H1 (cell line): ENCODE measurements around the gene ZFYVE16. TPM values are rescaled to one million over a fixed set of nuclear protein-coding genes. Genes with fewer than 3 reads are reported as not detected.

ENCODE experiments used
- CTCF ChIA-PET: fragments of 300-600 bp; sonication (Branson Sonifier 250); formaldehyde crosslinking; loops from one replicate; lab custom pipeline; 2021; ENCODE audit not compliant: partially characterized antibody; lab: Charles Lee
- POLR2A ChIA-PET: fragments of 300-600 bp; sonication (Branson Sonifier 250); formaldehyde crosslinking; loops from one replicate; lab custom pipeline; 2021; ENCODE audit warnings: inconsistent platforms; ENCODE audit not compliant: partially characterized antibody; lab: Charles Lee
- DNase-seq, 2 experiments: peaks; one replicate each; pipeline versions ENCODE4 v3.0.0 to v3.0.0-alpha.2; 2010 to 2022; ENCODE audit warnings: low spot score in 2 of 2, low read depth in 1 of 2, mixed read lengths in 1 of 2
- FAIRE-seq: peaks from 2 replicates; lab custom pipeline; 2011; peaks lifted over from hg19 to GRCh38; lab: Jason Lieb, UNC
- H2AFZ ChIP-seq: 2 replicates; pipeline ENCODE4 v1.8.1; 2012; ENCODE audit warnings: low read length, inconsistent platforms
- H2AK5ac ChIP-seq: 2 replicates; pipeline ENCODE4 v1.6.1; 2013; ENCODE audit warnings: low read depth, low read length
- H2BK120ac ChIP-seq: replicated peaks from 2 replicates; pipeline ENCODE3; 2013; ENCODE audit warnings: low read depth, low read length, inconsistent platforms
- H2BK12ac ChIP-seq: 2 replicates; pipeline ENCODE4 v1.6.1; 2013; ENCODE audit warnings: low read depth, low read length
- H2BK15ac ChIP-seq: 2 replicates; pipeline ENCODE4 v1.6.1; 2013; ENCODE audit warnings: low read length
- H2BK20ac ChIP-seq: 2 replicates; pipeline ENCODE4 v1.6.1; 2013; ENCODE audit warnings: low read length
- H2BK5ac ChIP-seq: 2 replicates; pipeline ENCODE4 v1.6.1; 2013; ENCODE audit warnings: low read depth, low read length
- H3K14ac ChIP-seq: 2 replicates; pipeline ENCODE4 v1.6.1; 2013; ENCODE audit warnings: inconsistent platforms; ENCODE audit not compliant: insufficient read length
- H3K18ac ChIP-seq: 2 replicates; pipeline ENCODE4 v1.6.1; 2013; ENCODE audit warnings: low read length; ENCODE audit errors: extremely low read depth
- H3K23ac ChIP-seq: 2 replicates; pipeline ENCODE4 v1.6.1; 2013; ENCODE audit warnings: inconsistent platforms; ENCODE audit not compliant: insufficient read length
- H3K23me2 ChIP-seq: 2 replicates; pipeline ENCODE4 v1.6.1; 2013; ENCODE audit warnings: low read depth, low read length
- H3K27ac ChIP-seq: 2 replicates; pipeline ENCODE4 v1.6.1; 2011; ENCODE audit warnings: low read depth, low read length, inconsistent platforms
- H3K27me3 ChIP-seq, 4 experiments: replicated peaks in 1 of 4; 1 replicate in 1 of 4; 2 replicates in 3 of 4; pipeline versions ENCODE4 v1.6.1 to v1.8.1; 2011 to 2013; ENCODE audit warnings: low read length in 3 of 4, mild to moderate bottlenecking in 3 of 4, inconsistent platforms in 2 of 4, mixed read lengths in 2 of 4, moderate library complexity in 1 of 4; ENCODE audit not compliant: control insufficient read depth in 3 of 4, insufficient read depth in 3 of 4; ENCODE audit errors: extremely low read depth in 1 of 4
- H3K36me3 ChIP-seq, 4 experiments: 2 replicates each; pipeline versions ENCODE4 v1.6.1 to v1.8.1; 2011 to 2013; ENCODE audit warnings: mild to moderate bottlenecking in 4 of 4, low read length in 3 of 4, moderate library complexity in 2 of 4, control low read depth in 1 of 4, inconsistent platforms in 1 of 4; ENCODE audit not compliant: insufficient read depth in 4 of 4, control insufficient read depth in 2 of 4
- H3K4ac ChIP-seq: replicated peaks from 2 replicates; pipeline ENCODE3; 2013; ENCODE audit warnings: low read length, low read depth, mixed read lengths, inconsistent platforms; ENCODE audit not compliant: insufficient read length
- H3K4me1 ChIP-seq, 4 experiments: replicated peaks in 1 of 4; 1 replicate in 1 of 4; 2 replicates in 3 of 4; pipeline versions ENCODE4 v1.6.1 to v1.8.1; 2011 to 2013; ENCODE audit warnings: low read length in 3 of 4, inconsistent platforms in 2 of 4, mixed read lengths in 1 of 4; ENCODE audit not compliant: insufficient read depth in 4 of 4, control insufficient read depth in 3 of 4
- H3K4me2 ChIP-seq, 2 experiments: 2 replicates each; pipeline versions ENCODE4 v1.6.1 to v1.8.1; 2011 to 2013; ENCODE audit warnings: low read depth in 2 of 2, low read length in 2 of 2, control low read depth in 1 of 2, inconsistent platforms in 1 of 2, mild to moderate bottlenecking in 1 of 2; ENCODE audit not compliant: insufficient read depth in 1 of 2
- H3K4me3 ChIP-seq, 4 experiments: fragments of 200-600, 300-600 bp in 1 of 4; sonication (generic), shearing (Covaris generic), sonication (Bioruptor Twin) in 1 of 4; 2 replicates each; pipeline versions ENCODE4 v1.5.1 to v1.8.1; 2011 to 2016; ENCODE audit warnings: low read length in 4 of 4, low read depth in 3 of 4, control low read depth in 2 of 4, inconsistent platforms in 2 of 4, mild to moderate bottlenecking in 2 of 4, mixed read lengths in 1 of 4, moderate library complexity in 1 of 4; ENCODE audit not compliant: insufficient read depth in 2 of 4; ENCODE audit errors: extremely low read depth in 1 of 4
- H3K56ac ChIP-seq: replicated peaks from 2 replicates; pipeline ENCODE3; 2013; ENCODE audit warnings: low read depth, mild to moderate bottlenecking, mixed read lengths, low read length, inconsistent platforms; ENCODE audit not compliant: insufficient read length
- H3K79me1 ChIP-seq: 2 replicates; pipeline ENCODE4 v1.6.1; 2013; ENCODE audit warnings: low read depth, low read length, control low read depth
- H3K79me2 ChIP-seq, 2 experiments: 2 replicates each; pipeline versions ENCODE4 v1.6.1 to v1.8.1; 2012 to 2013; ENCODE audit warnings: low read length in 2 of 2, mild to moderate bottlenecking in 2 of 2, inconsistent platforms in 1 of 2; ENCODE audit not compliant: insufficient read depth in 2 of 2, control insufficient read depth in 1 of 2
- H3K9ac ChIP-seq, 4 experiments: replicated peaks in 1 of 4; 1 replicate in 1 of 4; 2 replicates in 3 of 4; pipeline versions ENCODE4 v1.6.1 to v1.8.1; 2011 to 2013; ENCODE audit warnings: low read depth in 3 of 4, low read length in 3 of 4, control low read depth in 2 of 4, mild to moderate bottlenecking in 2 of 4, moderate library complexity in 2 of 4, inconsistent platforms in 1 of 4; ENCODE audit errors: extremely low read depth in 1 of 4
- H3K9me3 ChIP-seq, 2 experiments: 2 replicates each; pipeline versions ENCODE4 v1.6.1 to v1.8.1; 2012 to 2013; ENCODE audit warnings: mild to moderate bottlenecking in 2 of 2, moderate library complexity in 2 of 2, control low read depth in 1 of 2, inconsistent platforms in 1 of 2, low read depth in 1 of 2, low read length in 1 of 2, mixed read lengths in 1 of 2; ENCODE audit not compliant: insufficient read depth in 2 of 2
- H4K20me1 ChIP-seq, 2 experiments: replicated peaks in 1 of 2; 2 replicates each; pipeline versions ENCODE3 to v1.8.1; 2011 to 2013; ENCODE audit warnings: inconsistent platforms in 2 of 2, low read length in 2 of 2, mild to moderate bottlenecking in 1 of 2; ENCODE audit not compliant: insufficient read depth in 2 of 2, control insufficient read depth in 1 of 2
- H4K5ac ChIP-seq: 2 replicates; pipeline ENCODE4 v1.6.1; 2013; ENCODE audit warnings: low read length, low read depth, mixed read lengths, inconsistent platforms; ENCODE audit not compliant: insufficient read length
- H4K8ac ChIP-seq: 2 replicates; pipeline ENCODE4 v1.8.0; 2013; ENCODE audit warnings: mild to moderate bottlenecking, moderate library complexity, low read length, inconsistent platforms; ENCODE audit not compliant: insufficient read depth; ENCODE audit errors: extremely low read depth
- H4K91ac ChIP-seq: replicated peaks from 2 replicates; pipeline ENCODE3; 2013; ENCODE audit warnings: low read length, mixed read lengths, inconsistent platforms; ENCODE audit not compliant: insufficient read length
- BRCA1 ChIP-seq: IDR thresholded peaks from 2 replicates; pipeline ENCODE4 v1.6.1; 2012; ENCODE audit warnings: low read depth, low read length, improper control_type of control experiment
- CBX5 ChIP-seq: fragments of 300-800, 300-1000 bp; sonication (generic); IDR thresholded peaks from 2 replicates; pipeline ENCODE4 v1.7.1; 2016; ENCODE audit warnings: antibody characterized with exemption, low read length, low read depth
- CHD2 ChIP-seq: IDR thresholded peaks from 2 replicates; pipeline ENCODE4 v1.6.1; 2012; ENCODE audit warnings: low read length, improper control_type of control experiment
- CREB1 ChIP-seq: IDR thresholded peaks from 2 replicates; pipeline ENCODE4 v1.6.1; 2012; ENCODE audit warnings: inconsistent platforms
- EGR1 ChIP-seq: IDR thresholded peaks from 2 replicates; pipeline ENCODE4 v1.6.1; 2011; ENCODE audit warnings: low read depth, low read length, borderline replicate concordance
- GTF2F1 ChIP-seq: IDR thresholded peaks from 2 replicates; pipeline ENCODE4 v1.6.1; 2012; ENCODE audit warnings: low read depth, low read length, improper control_type of control experiment, borderline replicate concordance
- HDAC6 ChIP-seq: IDR thresholded peaks from one replicate; pipeline ENCODE4 v1.7.1; 2012; ENCODE audit warnings: low read depth, mild to moderate bottlenecking, inconsistent platforms, low read length, moderate library complexity
- JUND ChIP-seq: IDR thresholded peaks from 2 replicates; pipeline ENCODE4 v1.6.1; 2011; ENCODE audit warnings: mild to moderate bottlenecking, improper control_type of control experiment, low read length
- KDM5A ChIP-seq: fragments of 200-600 bp; IDR thresholded peaks from 2 replicates; pipeline ENCODE4 v1.7.1; 2012; ENCODE audit warnings: mild to moderate bottlenecking, low read length, inconsistent platforms, mixed read lengths
- POLR2A ChIP-seq, 2 experiments: IDR thresholded peaks; 1 replicate in 1 of 2; 2 replicates in 1 of 2; pipeline ENCODE4 v1.6.1; 2011; ENCODE audit warnings: low read depth in 2 of 2, low read length in 2 of 2, mild to moderate bottlenecking in 2 of 2; ENCODE audit errors: control extremely low read depth in 1 of 2
- RBBP5 ChIP-seq: IDR thresholded peaks from 2 replicates; pipeline ENCODE4 v1.7.1; 2012; ENCODE audit warnings: low read depth, mild to moderate bottlenecking, inconsistent platforms, low read length, moderate library complexity, borderline replicate concordance
- RXRA ChIP-seq: IDR thresholded peaks from 2 replicates; pipeline ENCODE4 v1.6.1; 2011; ENCODE audit warnings: low read depth, mild to moderate bottlenecking, low read length, moderate library complexity; ENCODE audit not compliant: insufficient read depth
- SP2 ChIP-seq: IDR thresholded peaks from 2 replicates; pipeline ENCODE4 v1.6.1; 2012; ENCODE audit warnings: mild to moderate bottlenecking, low read length, inconsistent platforms
- SRF ChIP-seq: IDR thresholded peaks from 2 replicates; pipeline ENCODE4 v1.6.1; 2011; ENCODE audit warnings: mild to moderate bottlenecking, low read depth, low read length, moderate library complexity
- SUZ12 ChIP-seq: fragments of 200-600 bp; sonication (generic); IDR thresholded peaks from 2 replicates; pipeline ENCODE4 v1.6.1; 2012; ENCODE audit warnings: mild to moderate bottlenecking, inconsistent platforms, low read length, moderate library complexity, mixed read lengths
- TAF7 ChIP-seq: optimal IDR thresholded peaks from 2 replicates; pipeline ENCODE3; 2011; ENCODE audit warnings: low read depth, mild to moderate bottlenecking, inconsistent platforms, low read length, moderate library complexity, borderline replicate concordance
- TBP ChIP-seq: IDR thresholded peaks from 2 replicates; pipeline ENCODE4 v1.6.1; 2011; ENCODE audit warnings: low read depth, low read length, improper control_type of control experiment
- YY1 ChIP-seq: IDR thresholded peaks from 2 replicates; pipeline ENCODE4 v1.6.1; 2011; ENCODE audit warnings: low read depth, mild to moderate bottlenecking, low read length
- polyA plus RNA-seq, 7 experiments: library from polyadenylated mRNA; depleted of rRNA in 3 of 7; stranded (reverse) in 5 of 7; unstranded in 2 of 7; fragments of >200 nt in 5 of 7; fragments of 200-250 nt in 2 of 7; gene quantifications; 1 replicate in 5 of 7; 2 replicates in 1 of 7; 4 replicates in 1 of 7; pipeline versions ENCODE4 v1.2.1 to v1.2.3, GENCODE V29; 2011 to 2013; ENCODE audit warnings: missing spikeins in 2 of 7, mixed read lengths in 2 of 7
- total RNA-seq: library from RNA; stranded (reverse); fragmentation: NEBNext Ultra II Directional; extraction: Animal tissue kit (Norgen Biotek cat#: 25700); gene quantifications from 2 replicates; pipeline ENCODE4 v1.2.1, GENCODE V29; 2021

The ZFYVE16 gene
- total and polyA plus RNA-seq, 2 of the 8 experiments (the other 6 are each of a cell fraction or from before 2014, with no cell fraction given) = 3.6 to 24.2 TPM

DNA sequence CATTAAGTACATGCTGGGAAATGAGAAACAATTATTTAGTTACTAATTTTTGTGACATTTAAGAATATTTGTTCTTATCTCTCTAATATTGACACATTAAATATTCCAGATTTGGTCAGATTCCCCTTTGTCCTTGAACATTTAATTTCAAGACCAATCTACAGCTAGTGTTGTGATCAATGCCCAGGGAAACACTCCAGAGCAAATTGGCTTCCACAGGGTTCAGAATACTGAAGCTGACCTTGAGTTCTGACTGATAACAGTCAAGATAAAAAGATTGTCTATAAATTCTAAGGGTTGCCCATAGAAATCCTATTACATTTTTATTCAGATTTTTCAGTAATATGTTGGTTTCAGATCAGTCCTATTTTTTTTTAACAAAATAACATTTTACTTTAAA, 31.3 kb downstream of the ZFYVE16 start:
- Histone ChIP-seq H3K14ac (no peak overlapping the region), H3K23ac (no peak overlapping the region), H4K8ac (no peak overlapping the region), H3K4me1 (no peaks in the 10 kb centered on the region), H4K5ac (no peak overlapping the region), H3K36me3 (peaks cover 0 to 30% (median 3%) of the 10 kb centered on the region in 4 experiments; a peak in 5 of 8 replicates), H2AFZ (no peak overlapping the region), H4K91ac (no peak overlapping the region), H3K4me2 (no peak overlapping the region), H2BK12ac (no peak overlapping the region), H3K9me3 (no peaks in the 10 kb centered on the region), H2BK15ac (no peak overlapping the region), H4K20me1 (no peaks in the 10 kb centered on the region), H2BK20ac (no peak overlapping the region), H3K4ac (no peak overlapping the region), H3K56ac (no peak overlapping the region), H2BK120ac (no peak overlapping the region), H2AK5ac (no peak overlapping the region), H3K27me3 (no peaks in the 10 kb centered on the region), H3K79me1 (no peaks in the 10 kb centered on the region), H3K18ac (no peak overlapping the region), H3K23me2 (no peaks in the 10 kb centered on the region), H3K9ac (no peak overlapping the region; a peak in 1 of 7 replicates), H3K27ac (no peak overlapping the region), H3K79me2 (no peaks in the 10 kb centered on the region), H2BK5ac (no peak overlapping the region), H3K4me3 (no peak overlapping the region)
- TF ChIP-seq SP2 = no peak
- TF ChIP-seq CREB1 = no peak
- TF ChIP-seq EGR1 = no peak
- TF ChIP-seq SRF = no peak
- no peak for TF ChIP-seq GTF2F1
- TF ChIP-seq CBX5 = no peak
- no peak for TF ChIP-seq POLR2A (IDR thresholded peaks at IDR 0.05; ENCODE audit: control extremely low read depth in 1 of 2, low read depth in 2 of 2, low read length in 2 of 2)
- no peak for TF ChIP-seq TAF7
- TF ChIP-seq HDAC6 = no peak
- TF ChIP-seq YY1 = no peak
- no peak for TF ChIP-seq CHD2
- no peak for TF ChIP-seq TBP
- TF ChIP-seq BRCA1 = no peak
- no peak for TF ChIP-seq RBBP5
- no peak for TF ChIP-seq KDM5A
- TF ChIP-seq RXRA = no peak
- no peak for TF ChIP-seq JUND
- TF ChIP-seq SUZ12 = no peak
- ChIA-PET CTCF (interaction anchor here (1.1 kb wide), 1 partner anchor 8 kb away, joined by 3 read pairs; no protein-coding TSS in a partner anchor), POLR2A (interaction anchor here (1.1 kb wide), 1 partner anchor 185 kb away, joined by 3 read pairs; no protein-coding TSS in a partner anchor)
- FAIRE-seq (no peak), DNase-seq (no peak)
